ENCODE measurements around the gene TUFT1.
A peak's percentile ranks its signal among the peaks of the same experiment; 100 is the strongest.

TUFT1 gene

DNA sequence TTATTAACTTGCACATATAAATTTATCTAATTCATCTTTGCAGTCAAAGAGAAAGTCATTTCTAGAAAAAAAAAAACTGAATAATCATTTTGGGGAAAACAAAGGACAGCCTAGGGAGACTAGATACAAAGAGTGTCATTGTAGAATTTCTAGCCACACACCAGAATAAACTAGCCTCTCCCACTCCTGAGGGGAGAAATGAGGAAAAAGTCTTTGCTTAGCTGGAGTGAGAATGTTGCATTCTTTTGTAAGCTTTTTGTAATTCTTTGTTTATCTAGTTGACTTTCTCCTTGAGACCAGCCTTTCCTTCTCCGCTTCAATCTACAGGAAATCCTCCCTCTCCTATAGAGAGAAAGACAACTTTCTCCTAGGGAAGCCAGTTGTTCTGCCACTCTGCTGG, 44.8 kb upstream of the TUFT1 start:
- H3K27me3 ChIP-seq (ENCODE audit: insufficient read depth, low read depth, severe bottlenecking): no peaks in the 10 kb centered on the region
- TF ChIP-seq, protein P1, sequence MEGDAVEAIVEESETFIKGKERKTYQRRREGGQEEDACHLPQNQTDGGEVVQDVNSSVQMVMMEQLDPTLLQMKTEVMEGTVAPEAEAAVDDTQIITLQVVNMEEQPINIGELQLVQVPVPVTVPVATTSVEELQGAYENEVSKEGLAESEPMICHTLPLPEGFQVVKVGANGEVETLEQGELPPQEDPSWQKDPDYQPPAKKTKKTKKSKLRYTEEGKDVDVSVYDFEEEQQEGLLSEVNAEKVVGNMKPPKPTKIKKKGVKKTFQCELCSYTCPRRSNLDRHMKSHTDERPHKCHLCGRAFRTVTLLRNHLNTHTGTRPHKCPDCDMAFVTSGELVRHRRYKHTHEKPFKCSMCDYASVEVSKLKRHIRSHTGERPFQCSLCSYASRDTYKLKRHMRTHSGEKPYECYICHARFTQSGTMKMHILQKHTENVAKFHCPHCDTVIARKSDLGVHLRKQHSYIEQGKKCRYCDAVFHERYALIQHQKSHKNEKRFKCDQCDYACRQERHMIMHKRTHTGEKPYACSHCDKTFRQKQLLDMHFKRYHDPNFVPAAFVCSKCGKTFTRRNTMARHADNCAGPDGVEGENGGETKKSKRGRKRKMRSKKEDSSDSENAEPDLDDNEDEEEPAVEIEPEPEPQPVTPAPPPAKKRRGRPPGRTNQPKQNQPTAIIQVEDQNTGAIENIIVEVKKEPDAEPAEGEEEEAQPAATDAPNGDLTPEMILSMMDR (IDR thresholded peaks at IDR 0.05; ENCODE audit: low read depth, low read length): no peak
- DNase-seq: no peak
- no peaks in the 10 kb centered on the region for H3K9me3 ChIP-seq (ENCODE audit: severe bottlenecking)
- no peaks in the 10 kb centered on the region for H3K36me3 ChIP-seq
- no peak overlapping the region for H3K27ac ChIP-seq
- H3K4me3 ChIP-seq (ENCODE audit: low read depth, low read length): no peak overlapping the region

DNA sequence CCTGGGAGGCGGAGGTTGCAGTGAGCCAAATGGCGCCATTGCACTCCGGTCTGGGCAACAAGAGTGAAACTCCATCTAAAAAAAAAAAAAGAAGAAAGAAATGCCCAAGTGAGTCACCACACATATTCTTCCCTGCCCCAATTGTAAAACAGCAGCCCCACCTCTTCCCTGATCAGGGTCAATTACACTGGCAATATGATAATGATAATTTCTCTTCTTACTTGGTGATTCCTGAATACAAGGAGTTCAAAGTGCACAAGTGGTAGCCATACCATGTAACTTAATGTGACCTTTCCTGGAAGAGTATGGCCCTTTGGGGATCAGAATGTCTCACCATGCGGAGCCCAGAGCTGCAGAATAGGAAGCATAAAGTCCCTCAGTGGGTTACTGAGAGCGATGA, 40.7 kb upstream of the TUFT1 start:
- DNase-seq: no peak
- H3K36me3 ChIP-seq: no peaks in the 10 kb centered on the region
- no peak overlapping the region for H3K27ac ChIP-seq
- TF ChIP-seq, protein P1 (IDR thresholded peaks at IDR 0.05; ENCODE audit: low read depth, low read length): no peak
- H3K4me3 ChIP-seq (ENCODE audit: low read depth, low read length): no peak overlapping the region
- no peaks in the 10 kb centered on the region for H3K27me3 ChIP-seq (ENCODE audit: insufficient read depth, low read depth, severe bottlenecking)
- H3K9me3 ChIP-seq (ENCODE audit: severe bottlenecking): no peaks in the 10 kb centered on the region

DNA sequence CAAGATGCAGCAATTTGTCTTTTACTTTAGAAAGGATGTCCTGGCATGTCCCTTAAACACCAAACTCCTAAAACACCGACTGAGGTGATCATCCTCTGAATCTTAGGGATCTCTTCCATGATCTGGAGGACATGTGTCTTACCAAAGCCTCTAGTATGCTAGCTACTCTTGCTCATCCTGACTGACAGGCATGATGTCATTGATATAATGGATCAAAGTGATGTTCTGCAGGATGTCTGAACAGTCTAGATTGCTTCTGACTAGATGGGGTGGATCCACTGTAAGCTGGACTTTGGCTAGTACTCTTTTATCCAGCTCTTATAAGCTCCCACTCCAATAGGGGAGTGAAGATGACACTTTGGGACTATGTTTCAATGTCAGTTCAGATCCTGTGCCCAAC, 40.2 kb upstream of the TUFT1 start:
- no peak overlapping the region for H3K4me3 ChIP-seq (ENCODE audit: low read depth, low read length)
- no peaks in the 10 kb centered on the region for H3K27me3 ChIP-seq (ENCODE audit: insufficient read depth, low read depth, severe bottlenecking)
- TF ChIP-seq, protein P1 (IDR thresholded peaks at IDR 0.05; ENCODE audit: low read depth, low read length): no peak
- DNase-seq: no peak
- H3K9me3 ChIP-seq (ENCODE audit: severe bottlenecking): no peaks in the 10 kb centered on the region
- no peaks in the 10 kb centered on the region for H3K36me3 ChIP-seq
- H3K27ac ChIP-seq: no peak overlapping the region

DNA sequence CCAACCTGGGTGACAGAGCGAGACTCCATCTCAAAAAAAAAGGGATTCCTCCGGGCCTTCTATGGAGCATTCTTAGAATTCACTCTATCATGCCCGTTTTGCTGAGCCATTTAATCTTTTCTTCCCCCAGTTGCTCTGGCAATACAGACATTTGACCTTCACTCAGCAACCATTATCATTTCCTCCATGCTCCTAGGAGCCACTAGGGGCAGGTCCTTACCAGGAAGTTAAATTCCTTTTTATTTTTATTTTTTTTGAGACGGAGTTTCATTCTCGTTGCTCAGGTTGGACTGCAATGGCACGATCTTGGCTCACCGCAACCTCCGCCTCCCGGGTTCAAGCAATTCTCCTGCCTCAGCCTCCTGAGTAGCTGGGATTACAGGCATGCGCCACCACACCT, 38.6 kb upstream of the TUFT1 start:
- no peak overlapping the region for H3K4me3 ChIP-seq (ENCODE audit: low read depth, low read length)
- H3K36me3 ChIP-seq: no peaks in the 10 kb centered on the region
- no peaks in the 10 kb centered on the region for H3K9me3 ChIP-seq (ENCODE audit: severe bottlenecking)
- H3K27me3 ChIP-seq (ENCODE audit: insufficient read depth, low read depth, severe bottlenecking): no peaks in the 10 kb centered on the region
- DNase-seq: no peak
- TF ChIP-seq, protein P1 (IDR thresholded peaks at IDR 0.05; ENCODE audit: low read depth, low read length): 0 out of 2 replicates have a peak, but pooled peaks have one; percentile 13
- H3K27ac ChIP-seq: no peak overlapping the region

DNA sequence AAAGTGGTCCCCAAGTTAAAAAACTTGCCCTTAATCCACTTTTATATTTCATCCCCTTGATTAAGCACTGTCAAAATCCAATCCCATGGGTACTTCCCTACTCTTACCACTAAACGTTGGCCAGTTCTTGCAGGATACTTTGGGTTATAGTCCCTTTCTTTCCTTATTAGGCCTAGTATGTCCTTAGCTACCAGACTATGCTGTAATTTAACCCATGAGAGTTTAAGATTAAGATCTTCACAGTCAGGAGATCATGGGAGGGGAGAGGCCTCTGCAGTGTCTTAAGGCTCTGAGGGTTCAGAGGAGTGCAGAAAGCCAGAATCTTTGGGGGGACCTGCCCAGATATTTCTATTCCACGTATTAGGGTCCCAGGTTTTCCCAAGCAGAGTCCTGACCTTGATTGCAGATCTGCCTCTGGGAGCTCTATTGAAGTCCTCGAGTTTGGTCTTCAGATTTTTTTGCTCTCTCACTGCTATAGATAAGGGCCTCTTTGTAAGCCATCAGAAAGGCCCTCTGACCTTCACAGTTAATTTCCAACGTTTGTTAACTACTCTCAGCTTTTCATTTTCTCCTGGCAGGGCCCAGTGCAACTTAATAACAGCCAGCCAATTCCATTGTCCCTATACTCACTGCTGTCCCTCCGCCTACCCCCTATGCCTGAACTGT, 37.9 kb upstream of the TUFT1 start:
- Histone ChIP-seq H3K27me3 (ENCODE audit: insufficient read depth, low read depth, severe bottlenecking) (no peaks in the 10 kb centered on the region), H3K4me3 (ENCODE audit: low read depth, low read length) (no peak overlapping the region), H3K9me3 (ENCODE audit: severe bottlenecking) (no peaks in the 10 kb centered on the region), H3K27ac (no peak overlapping the region), H3K36me3 (no peaks in the 10 kb centered on the region)
- no peak for DNase-seq
- TF ChIP-seq, protein P1 (IDR thresholded peaks at IDR 0.05; ENCODE audit: low read depth, low read length): no peak
